Dermis microvascular lymphatic vessel endothelial cell (primary cell): Measurements from ENCODE around the gene FAM120A. TPM values are rescaled to one million over a fixed set of nuclear protein-coding genes. Genes with fewer than 3 reads are reported as not detected.
"Not testable (repeated sequence)": the region's sequence is repeated elsewhere in the genome, so short reads cannot be mapped to it uniquely, and the experiment has no call there.

ENCODE experiments used
- DNase-seq, 2 donors: peaks; one replicate each; pipeline versions ENCODE4 v3.0.0 to v3.0.0-alpha.2; 2010; ENCODE audit warnings: low read depth in 2 of 2
- total RNA-seq: library from RNA; depleted of rRNA; stranded (reverse); fragments of >200 nt; gene quantifications from 2 replicates; pipeline ENCODE4 v1.2.1, GENCODE V29; 2014

Gene FAM120A
- total RNA-seq, result 77.2 and 91.4 TPM in 2 replicates

- DNase-seq, result peak in 1 of 2 donors; percentile 83
Measured at GRCh38 chr9:93450945-93451815, at the start of gene FAM120A. TSS of gene FAM120A (plus strand) at chr9:93451685. CDS start at chr9:93451916, 231 bp downstream.

GRCh38 chr9:93406371-93406770 lies 45.1 kb upstream of the FAM120A start:
- DNase-seq, result no peak

GRCh38 chr9:93413530-93413929 lies 38.0 kb upstream of the FAM120A start:
- DNase-seq, result no peak

GRCh38 chr9:93415176-93415690 lies 36.3 kb upstream of the FAM120A start:
- DNase-seq, result no peak

GRCh38 chr9:93416530-93417235 lies 34.8 kb upstream of the FAM120A start:
- DNase-seq, result no peak

- DNase-seq, result no peak
Measured at GRCh38 chr9:93417538-93417937, 33.9 kb upstream of the FAM120A start.

- DNase-seq, result no peak
Measured at GRCh38 chr9:93419023-93419422, 32.5 kb upstream of the FAM120A start.

GRCh38 chr9:93422977-93423616 lies 28.4 kb upstream of the FAM120A start:
- DNase-seq, result no peak

- no peak for DNase-seq
Measured at GRCh38 chr9:93427655-93428379, 23.7 kb upstream of the FAM120A start.

- DNase-seq, result no peak
Measured at GRCh38 chr9:93431539-93432105, 19.9 kb upstream of the FAM120A start.

GRCh38 chr9:93432964-93433363 lies 18.5 kb upstream of the FAM120A start:
- DNase-seq, result no peak

- no peak for DNase-seq
Measured at GRCh38 chr9:93434056-93434455, 17.4 kb upstream of the FAM120A start.

GRCh38 chr9:93435386-93435785 lies 16.1 kb upstream of the FAM120A start:
- DNase-seq, result no peak

GRCh38 chr9:93436218-93436617 lies 15.3 kb upstream of the FAM120A start:
- no peak for DNase-seq

GRCh38 chr9:93436655-93437407 lies 14.7 kb upstream of the FAM120A start:
- no peak for DNase-seq

- no peak for DNase-seq
Measured at GRCh38 chr9:93437996-93438395, 13.5 kb upstream of the FAM120A start.

GRCh38 chr9:93439301-93439700 lies 12.2 kb upstream of the FAM120A start:
- not testable (repeated sequence) for DNase-seq

- no peak for DNase-seq
Measured at GRCh38 chr9:93440896-93441580, 10.4 kb upstream of the FAM120A start.

- DNase-seq, result no peak
Measured at GRCh38 chr9:93446073-93446472, 5.4 kb upstream of the FAM120A start.

- no peak for DNase-seq
Measured at GRCh38 chr9:93447655-93448054, 3.8 kb upstream of the FAM120A start.
